HFF-Myc (cell line): ENCODE measurements around the gene RAB40AL.
"Not testable (repeated sequence)": the region's sequence is repeated elsewhere in the genome, so short reads cannot be mapped to it uniquely, and the experiment has no call there.

Source experiments
- DNase-seq: peaks from one replicate; pipeline ENCODE4 v3.0.0-alpha.2; 2011; ENCODE audit warnings: low read depth; ENCODE audit errors: extremely low read depth
- H3K4me3 ChIP-seq: replicated peaks from 2 replicates; pipeline ENCODE4 v1.5.1; 2011; ENCODE audit warnings: low read depth, mild to moderate bottlenecking, control low read depth, low read length
- TF ChIP-seq, protein P1 (sequence below): IDR thresholded peaks from 2 replicates; pipeline ENCODE4 v1.5.1; 2012; ENCODE audit warnings: mild to moderate bottlenecking, low read depth, low read length, control low read depth; ENCODE audit errors: missing control alignments

The RAB40AL gene, protein sequence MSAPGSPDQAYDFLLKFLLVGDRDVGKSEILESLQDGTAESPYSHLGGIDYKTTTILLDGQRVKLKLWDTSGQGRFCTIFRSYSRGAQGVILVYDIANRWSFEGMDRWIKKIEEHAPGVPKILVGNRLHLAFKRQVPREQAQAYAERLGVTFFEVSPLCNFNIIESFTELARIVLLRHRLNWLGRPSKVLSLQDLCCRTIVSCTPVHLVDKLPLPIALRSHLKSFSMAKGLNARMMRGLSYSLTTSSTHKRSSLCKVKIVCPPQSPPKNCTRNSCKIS

DNA sequence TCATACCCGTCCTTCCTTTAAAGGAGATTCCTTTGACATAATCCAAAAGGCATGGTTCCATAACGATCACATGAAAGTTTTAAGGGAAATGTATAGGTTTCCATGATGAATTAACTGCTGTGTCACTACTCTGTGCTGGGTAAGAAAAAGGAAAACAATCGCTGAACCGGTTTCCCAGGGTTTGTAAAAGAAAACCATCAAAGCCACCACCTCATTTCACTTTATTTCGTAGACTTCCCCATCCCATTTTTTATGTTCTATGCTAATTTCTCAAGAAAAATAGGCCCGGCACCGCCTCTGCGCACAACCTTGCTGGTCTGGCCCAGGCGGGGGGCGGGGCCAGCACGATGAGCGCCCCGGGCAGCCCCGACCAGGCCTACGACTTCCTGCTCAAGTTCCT, at the start of gene RAB40AL:
RAB40AL (plus strand) TSS at position 301 of the 400 bp plus-strand sequence; CDS start at position 348, 47 bp downstream.
- not testable (repeated sequence) for DNase-seq, H3K4me3 ChIP-seq

DNA sequence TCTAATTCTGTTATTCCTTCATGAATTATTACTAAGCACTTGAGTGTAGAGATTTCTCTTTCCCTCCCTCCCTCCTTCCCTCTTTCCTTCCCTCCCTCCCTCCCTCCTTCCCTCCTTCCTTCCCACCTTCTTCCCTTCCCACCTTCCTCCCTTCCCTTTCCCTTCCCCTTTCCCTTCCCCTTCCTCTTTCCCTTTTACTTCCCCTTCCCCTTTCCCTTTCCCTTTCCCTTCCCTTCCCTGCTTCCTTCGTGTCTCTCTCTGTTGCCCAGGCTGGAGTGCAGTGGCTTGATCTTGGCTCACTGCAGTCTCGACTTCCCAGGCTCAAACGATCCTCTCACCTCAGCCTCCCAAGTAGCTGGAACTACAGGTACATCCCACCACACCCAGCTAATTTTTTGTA, 49.4 kb upstream of the RAB40AL start:
- TF ChIP-seq, protein P1, sequence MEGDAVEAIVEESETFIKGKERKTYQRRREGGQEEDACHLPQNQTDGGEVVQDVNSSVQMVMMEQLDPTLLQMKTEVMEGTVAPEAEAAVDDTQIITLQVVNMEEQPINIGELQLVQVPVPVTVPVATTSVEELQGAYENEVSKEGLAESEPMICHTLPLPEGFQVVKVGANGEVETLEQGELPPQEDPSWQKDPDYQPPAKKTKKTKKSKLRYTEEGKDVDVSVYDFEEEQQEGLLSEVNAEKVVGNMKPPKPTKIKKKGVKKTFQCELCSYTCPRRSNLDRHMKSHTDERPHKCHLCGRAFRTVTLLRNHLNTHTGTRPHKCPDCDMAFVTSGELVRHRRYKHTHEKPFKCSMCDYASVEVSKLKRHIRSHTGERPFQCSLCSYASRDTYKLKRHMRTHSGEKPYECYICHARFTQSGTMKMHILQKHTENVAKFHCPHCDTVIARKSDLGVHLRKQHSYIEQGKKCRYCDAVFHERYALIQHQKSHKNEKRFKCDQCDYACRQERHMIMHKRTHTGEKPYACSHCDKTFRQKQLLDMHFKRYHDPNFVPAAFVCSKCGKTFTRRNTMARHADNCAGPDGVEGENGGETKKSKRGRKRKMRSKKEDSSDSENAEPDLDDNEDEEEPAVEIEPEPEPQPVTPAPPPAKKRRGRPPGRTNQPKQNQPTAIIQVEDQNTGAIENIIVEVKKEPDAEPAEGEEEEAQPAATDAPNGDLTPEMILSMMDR, result no peak
- DNase-seq, result no peak
- H3K4me3 ChIP-seq, result no peak overlapping the region

DNA sequence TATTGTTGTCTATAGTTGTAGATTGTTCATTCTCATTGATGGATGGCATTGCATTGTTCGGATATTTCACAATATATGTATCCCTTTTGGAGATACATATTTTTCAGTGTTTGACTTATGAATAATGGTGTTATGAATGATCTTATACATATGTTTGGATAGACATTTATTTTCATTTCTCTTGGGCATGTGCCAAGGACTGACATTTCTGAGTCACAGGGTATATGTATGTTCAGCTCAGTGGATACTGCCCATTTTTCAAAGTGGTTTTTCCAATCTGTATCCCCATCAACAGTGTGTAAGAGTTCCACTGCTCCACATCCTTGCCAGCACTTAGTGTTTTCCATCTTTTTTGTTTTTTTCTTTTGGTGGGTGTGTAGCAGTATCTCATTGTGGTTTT, 45.0 kb upstream of the RAB40AL start:
- TF ChIP-seq, protein P1, result no peak
- no peak for DNase-seq
- no peak overlapping the region for H3K4me3 ChIP-seq

DNA sequence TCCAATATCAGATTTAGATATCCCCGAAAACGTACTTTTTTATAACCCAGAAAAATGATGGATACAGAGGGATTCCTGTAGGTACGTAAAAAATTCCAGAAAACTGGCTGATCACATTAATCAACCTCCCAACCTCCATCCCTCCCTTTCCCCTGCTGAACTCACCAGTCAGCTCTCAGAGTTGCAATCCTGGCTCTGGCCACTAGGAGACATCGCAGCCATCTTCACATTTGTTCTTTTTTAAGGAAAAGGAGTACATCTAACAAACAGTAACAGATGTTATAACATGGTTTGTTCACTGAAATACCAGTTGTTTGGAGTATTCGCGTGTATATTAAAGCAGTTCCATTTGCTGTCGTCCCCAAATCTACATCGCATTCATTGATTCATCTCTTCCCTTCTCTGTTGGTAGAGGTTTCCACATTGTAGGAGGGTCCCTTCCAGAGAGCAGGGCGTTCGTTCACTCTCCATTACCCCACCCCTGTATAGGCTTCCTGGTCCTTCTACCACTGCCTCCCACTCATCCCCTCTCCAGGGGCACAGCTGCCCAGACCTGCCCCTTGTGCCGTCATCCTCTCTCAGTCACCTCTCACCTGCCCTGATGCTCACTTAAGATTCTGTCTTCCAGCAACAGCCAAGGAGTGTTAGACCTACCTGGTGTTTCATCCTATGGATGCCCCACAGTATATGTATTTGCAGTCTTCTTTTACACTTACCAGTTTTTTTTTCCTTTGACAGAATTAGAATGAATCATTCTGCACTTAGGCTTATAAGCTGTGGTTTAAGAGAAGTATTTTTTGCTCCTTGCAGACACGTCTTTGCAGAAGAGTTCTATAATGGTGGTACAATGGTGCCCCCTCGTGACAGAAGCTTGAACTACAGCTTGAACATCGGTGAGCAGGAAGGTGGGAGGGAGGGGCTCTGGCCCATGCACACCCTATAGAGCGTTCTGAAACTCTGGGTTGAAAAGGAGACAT, 36.8 kb upstream of the RAB40AL start:
- TF ChIP-seq, protein P1, result peak; percentile 62
- DNase-seq, result peak; percentile 21
- no peak overlapping the region for H3K4me3 ChIP-seq

DNA sequence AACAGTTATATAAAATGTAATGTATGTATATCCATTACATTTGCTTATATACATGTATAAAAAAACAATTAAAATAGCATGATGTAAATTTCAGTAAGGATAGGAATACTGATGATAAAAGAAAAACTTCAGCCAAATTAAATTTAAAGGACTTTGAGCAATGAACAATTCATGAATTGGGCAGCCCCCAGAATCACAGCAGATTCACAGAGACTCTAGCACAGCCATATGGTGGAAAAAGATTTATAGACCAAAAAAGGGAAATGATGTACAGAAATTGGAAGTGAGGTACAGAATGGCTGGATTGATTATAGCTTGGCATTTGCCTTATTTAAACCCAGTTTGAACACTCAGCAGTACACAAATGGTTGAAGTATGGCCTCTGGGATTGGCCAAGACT, 34.7 kb upstream of the RAB40AL start:
- no peak for DNase-seq
- TF ChIP-seq, protein P1, result no peak
- no peak overlapping the region for H3K4me3 ChIP-seq

DNA sequence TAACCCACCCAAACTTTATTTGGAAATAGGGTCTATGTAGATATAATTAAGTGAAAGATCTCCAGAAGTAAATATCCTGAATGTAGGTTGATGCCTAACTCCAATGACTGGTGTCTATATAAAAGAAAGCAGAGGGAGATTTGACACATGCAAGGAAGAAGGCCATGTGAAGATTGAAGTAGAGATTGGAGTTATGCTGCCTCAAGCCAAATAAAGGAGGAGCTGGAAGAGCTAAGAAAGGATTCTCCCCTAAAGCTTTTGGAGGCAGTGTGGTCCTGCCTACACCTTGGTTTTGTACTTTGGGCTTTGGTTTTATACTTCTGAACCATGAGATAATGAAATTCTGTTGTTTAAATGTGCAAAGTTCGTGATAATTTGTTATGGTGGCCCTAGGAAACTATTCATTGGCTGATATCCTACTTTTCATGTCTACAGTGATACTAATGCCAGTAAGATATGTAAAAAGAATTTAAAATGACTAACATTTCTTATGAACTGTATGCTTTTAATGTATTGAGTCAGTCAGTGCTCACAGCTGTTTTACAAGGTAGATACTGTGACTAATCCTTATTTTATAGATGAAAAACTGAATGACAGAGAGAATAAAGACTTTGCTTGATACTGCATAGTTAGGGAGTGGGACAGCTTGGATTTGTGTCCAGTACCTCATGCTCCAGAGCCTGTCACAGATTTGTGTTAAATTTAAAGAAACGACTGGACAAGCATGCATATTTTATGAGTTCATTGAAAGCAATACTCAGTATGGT, 5.9 kb upstream of the RAB40AL start:
- TF ChIP-seq, protein P1, result no peak
- no peak overlapping the region for H3K4me3 ChIP-seq
- no peak for DNase-seq

DNA sequence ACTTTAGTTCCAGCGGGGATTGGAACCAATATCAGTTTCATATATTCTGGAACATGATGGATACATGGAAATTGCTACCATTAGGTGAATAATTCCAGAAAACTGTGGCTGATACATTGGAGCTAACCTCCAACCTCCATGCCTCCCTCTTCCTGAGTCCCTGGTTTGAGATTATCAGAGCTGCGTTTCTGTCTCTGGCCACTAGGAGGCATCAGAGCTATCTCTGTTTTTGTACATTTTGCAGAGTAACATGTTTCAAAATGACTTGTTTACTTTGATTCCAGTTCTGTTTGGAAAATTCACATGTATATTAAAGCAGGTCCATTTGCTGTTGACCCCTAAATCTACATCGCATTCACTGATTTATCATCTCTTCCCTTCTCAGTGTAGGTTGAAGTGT, 2.4 kb upstream of the RAB40AL start:
- no peak overlapping the region for H3K4me3 ChIP-seq
- TF ChIP-seq, protein P1, result peak; percentile 63
- DNase-seq, result no peak
